Ramos (cell line): ENCODE data around the gene TCF4.

Experiments
- in situ Hi-C: fragments of 300-500 bp; cut with MboI; formaldehyde crosslinking; loops from one replicate; pipeline ENCODE4 v1.14.3; 2022; ENCODE audit warnings: low sequenced_read_pairs; ENCODE audit not compliant: unreplicated experiment

The TCF4 gene

GRCh38 chr18:55449412-55450140 lies 138.4 kb downstream of the TCF4 start:
- in situ Hi-C loops: loop anchor here (25.0 kb wide), 2 partner anchors 1188 to 1212 kb away; partner anchors contain the start of gene TXNL1

- in situ Hi-C loops: loop anchor here (25.0 kb wide), 2 partner anchors 1189 to 1211 kb away; partner anchors contain the start of gene TXNL1
These were observed 139.6 kb downstream of the TCF4 start for GRCh38 chr18:55448420-55448819.

DNA sequence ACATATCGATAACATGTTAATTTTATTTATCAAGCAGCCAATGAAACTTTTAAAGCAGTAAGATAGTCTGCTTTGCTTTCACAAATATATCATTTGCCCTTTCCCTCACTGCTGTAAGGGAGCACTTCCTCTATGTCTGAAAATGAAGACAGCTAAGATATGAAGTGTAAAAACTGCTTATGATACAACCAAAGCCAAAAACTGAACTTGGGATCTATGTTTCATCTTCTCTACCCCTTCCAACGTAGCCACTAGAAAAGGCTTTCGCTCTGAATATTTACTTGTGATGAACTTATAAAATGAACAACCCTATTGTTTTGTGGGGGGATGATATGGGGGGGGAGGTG lies 140.3 kb downstream of the TCF4 start:
- in situ Hi-C loops: loop anchor here (25.0 kb wide), 2 partner anchors 1190 to 1210 kb away; partner anchors contain the start of gene TXNL1

- in situ Hi-C loops: loop anchor here (25.0 kb wide), 2 partner anchors 1190 to 1210 kb away; partner anchors contain the start of gene TXNL1
These were observed 140.9 kb downstream of the TCF4 start for GRCh38 chr18:55446996-55447671.

GRCh38 chr18:55444536-55444935 lies 143.5 kb downstream of the TCF4 start:
- in situ Hi-C loops: loop anchor here (25.0 kb wide), 2 partner anchors 1193 to 1207 kb away; partner anchors contain the start of gene TXNL1

DNA sequence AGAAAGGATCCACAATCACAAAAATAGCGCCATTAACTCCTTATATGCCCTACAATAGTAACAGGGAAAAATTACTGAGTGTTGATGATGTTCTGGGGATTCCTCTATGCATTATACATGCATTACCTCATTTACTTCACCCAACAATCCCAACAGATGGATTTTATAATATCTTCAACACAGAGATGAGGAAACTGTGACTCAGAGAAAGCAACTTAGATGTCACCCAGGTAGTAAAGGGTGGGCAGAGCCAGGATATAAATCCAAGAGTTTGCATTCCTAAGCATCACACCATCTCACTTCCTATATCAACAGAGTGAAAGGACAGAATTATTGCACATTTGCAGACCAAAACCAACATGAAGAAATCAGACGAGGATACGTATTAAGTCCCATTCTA lies 144.2 kb downstream of the TCF4 start:
- in situ Hi-C loops: loop anchor here (25.0 kb wide), 2 partner anchors 1194 to 1206 kb away; partner anchors contain the start of gene TXNL1

DNA sequence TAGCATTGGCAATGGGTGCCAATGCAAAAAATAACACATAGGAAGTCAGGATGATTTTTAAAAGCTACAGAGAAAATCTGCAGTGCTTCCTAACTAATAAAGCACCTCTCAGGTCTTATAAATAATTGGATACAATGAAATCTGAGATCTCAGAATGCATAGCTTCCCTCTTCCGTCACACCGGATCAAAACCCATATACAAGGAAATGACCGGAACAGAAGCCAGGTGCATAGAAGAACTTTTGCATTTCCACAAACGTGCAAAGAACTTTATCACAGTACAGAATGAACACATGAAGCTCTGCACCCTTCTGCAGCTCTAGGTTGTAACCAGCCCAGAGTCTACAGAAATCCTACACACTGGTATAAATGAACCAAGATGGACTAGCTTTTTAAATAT lies 145.4 kb downstream of the TCF4 start:
- in situ Hi-C loops: loop anchor here (25.0 kb wide), 2 partner anchors 1195 to 1205 kb away; partner anchors contain the start of gene TXNL1

- in situ Hi-C loops: loop anchor here (25.0 kb wide), 2 partner anchors 1196 to 1204 kb away; partner anchors contain the start of gene TXNL1
These were observed 147.0 kb downstream of the TCF4 start for GRCh38 chr18:55440988-55441387.

GRCh38 chr18:55439056-55439455 lies 148.9 kb downstream of the TCF4 start:
- in situ Hi-C loops: loop anchor here (25.0 kb wide), 2 partner anchors 1198 to 1202 kb away; partner anchors contain the start of gene TXNL1

- in situ Hi-C loops: loop anchor here (25.0 kb wide), 2 partner anchors 1198 to 1202 kb away; partner anchors contain the start of gene TXNL1
These were observed 152.4 kb downstream of the TCF4 start for GRCh38 chr18:55435592-55435991.

GRCh38 chr18:55433648-55434047 lies 154.3 kb downstream of the TCF4 start:
- in situ Hi-C loops: loop anchor here (25.0 kb wide), 2 partner anchors 1196 to 1204 kb away; partner anchors contain the start of gene TXNL1

DNA sequence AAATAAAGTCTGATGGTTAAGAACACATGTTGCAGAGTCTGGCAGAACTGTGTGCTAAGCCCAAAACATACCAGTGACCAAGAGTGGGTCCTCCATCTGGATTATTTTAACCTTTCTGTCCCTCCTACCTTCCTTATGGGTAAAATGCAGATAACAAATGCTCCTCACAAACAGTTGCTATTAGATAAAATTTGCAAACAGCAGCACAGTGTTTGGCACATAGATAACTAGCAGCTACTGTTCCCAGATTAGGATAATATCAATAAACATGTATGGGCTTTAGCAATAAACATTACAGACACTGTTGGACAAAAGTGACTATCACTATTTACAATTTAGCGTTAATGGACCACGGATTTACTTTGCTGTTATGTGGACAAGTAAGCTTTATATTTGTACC lies 154.9 kb downstream of the TCF4 start:
- in situ Hi-C loops: loop anchor here (25.0 kb wide), 2 partner anchors 1196 to 1204 kb away; partner anchors contain the start of gene TXNL1

GRCh38 chr18:55432307-55433040 lies 155.5 kb downstream of the TCF4 start:
- in situ Hi-C loops: loop anchor here (25.0 kb wide), 2 partner anchors 1195 to 1205 kb away; partner anchors contain the start of gene TXNL1

DNA sequence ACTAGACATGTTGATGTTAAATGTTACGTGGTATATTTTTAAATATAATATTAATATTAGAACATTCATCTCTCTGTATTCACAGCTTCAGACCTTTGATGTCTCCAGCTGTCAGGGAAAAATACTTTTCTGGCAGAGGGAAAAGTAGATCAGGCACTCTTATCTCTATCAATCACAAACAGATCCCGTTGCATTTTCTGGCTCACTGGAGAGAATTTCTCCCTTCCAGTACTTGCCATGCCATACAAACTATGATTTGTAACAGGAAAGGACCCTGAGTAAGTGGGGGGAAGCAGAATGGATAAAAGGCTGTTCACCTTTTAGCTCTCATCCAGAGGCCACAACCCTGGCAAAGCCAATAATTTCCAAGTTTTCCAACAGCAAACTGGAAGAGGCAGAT lies 158.0 kb downstream of the TCF4 start:
- in situ Hi-C loops: loop anchor here (25.0 kb wide), 2 partner anchors 1193 to 1207 kb away; partner anchors contain the start of gene TXNL1

DNA sequence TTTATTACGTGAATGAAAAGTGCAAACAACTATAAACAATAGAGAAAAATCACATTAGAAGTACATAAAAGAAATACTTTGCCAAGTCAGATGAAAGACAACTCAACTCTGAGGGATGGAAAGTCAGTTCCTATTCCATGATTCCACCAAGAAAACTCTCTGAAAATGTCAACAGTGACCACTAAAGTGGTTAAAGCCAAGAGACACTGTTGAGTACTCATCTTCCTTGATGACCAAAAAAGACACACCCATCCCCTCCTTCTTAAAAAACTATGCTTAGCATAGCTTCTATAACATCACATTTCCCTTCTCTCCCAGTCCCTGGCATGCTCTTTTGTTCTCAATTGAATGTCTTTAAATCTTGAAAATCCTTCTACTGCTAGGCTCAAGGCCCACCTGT lies 160.0 kb downstream of the TCF4 start:
- in situ Hi-C loops: loop anchor here (25.0 kb wide), 2 partner anchors 1191 to 1209 kb away; partner anchors contain the start of gene TXNL1

DNA sequence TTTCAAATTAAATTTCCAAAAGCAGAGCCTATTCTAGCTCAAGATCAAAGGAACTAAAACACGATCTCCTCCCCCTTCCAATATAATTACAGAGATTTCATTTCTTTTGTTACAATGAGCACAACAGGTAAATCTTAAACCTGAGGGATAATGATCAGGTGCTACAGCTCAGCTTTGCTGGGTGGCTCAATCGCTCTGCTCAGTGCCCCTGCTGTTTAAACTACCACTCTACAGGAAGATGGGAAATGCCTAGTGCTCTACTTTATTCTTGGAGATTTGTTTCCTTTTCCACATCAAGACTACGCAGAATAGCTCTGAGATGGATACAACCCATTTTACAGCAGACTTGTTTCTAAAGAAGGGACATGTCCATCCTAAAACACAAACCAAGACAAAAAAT lies 162.3 kb downstream of the TCF4 start:
- in situ Hi-C loops: loop anchor here (25.0 kb wide), 2 partner anchors 1188 to 1212 kb away; partner anchors contain the start of gene TXNL1

- in situ Hi-C loops: no loop called here
These were observed 165.4 kb downstream of the TCF4 start for GRCh38 chr18:55422456-55423180.

GRCh38 chr18:55421615-55422419 lies 166.2 kb downstream of the TCF4 start:
- in situ Hi-C loops: no loop called here

GRCh38 chr18:55421308-55421614 lies 166.7 kb downstream of the TCF4 start:
- in situ Hi-C loops: no loop called here
